ENCODE results near the gene COQ9. TPM values are rescaled to one million over a fixed set of nuclear protein-coding genes. Genes with fewer than 3 reads are reported as not detected.
A peak's percentile ranks its signal among the peaks of the same experiment; 100 is the strongest.

COQ9 gene
- total and polyA plus RNA-seq, 2 of the 4 experiments (the other 2 are of a cell fraction), result 57.9 to 58.5 TPM

DNA sequence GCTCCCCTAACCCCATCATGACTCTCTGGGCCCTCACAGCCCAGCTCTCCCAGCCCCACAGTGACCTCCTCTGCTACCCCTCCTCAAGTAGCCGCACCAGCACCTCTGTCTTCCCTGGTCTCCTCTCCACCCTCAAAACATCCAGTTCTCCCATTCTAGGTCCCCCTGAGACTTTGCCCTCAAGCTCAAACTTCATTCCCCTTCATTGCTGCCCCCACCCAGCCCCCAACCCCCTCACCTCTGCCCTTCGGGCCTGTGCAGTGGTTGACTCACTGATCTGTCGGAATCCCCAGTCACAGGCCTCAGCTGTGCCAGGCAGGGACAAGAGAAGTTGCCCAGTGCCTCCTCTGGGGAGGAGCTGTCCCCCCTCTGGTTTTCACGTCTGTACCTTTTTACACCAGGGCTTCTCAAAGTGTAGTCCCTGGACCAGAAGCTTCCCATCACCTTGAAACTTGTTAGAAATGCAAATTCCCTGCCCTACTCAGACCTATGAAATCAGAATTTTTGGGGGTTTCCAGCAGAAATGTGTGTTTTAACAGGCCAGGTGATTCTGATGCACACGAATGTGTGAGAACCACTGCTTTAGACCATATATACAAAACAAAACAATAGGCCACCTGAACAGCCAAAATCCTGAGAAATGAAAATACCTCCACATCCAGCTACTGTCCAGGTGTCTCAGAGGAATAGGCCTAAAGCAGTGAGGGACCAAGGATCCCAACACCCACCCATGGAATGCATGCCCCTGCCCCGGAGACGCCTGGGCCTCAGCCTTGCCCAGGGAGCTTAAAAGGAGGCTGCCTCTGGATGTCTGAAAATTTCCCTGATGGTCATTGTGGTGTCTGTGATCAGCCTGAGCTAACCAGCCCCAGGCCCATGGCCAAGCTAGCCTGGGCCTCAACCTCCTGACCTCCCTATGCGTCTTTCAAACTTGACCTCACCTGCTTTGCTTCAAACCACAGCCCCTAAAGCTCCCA, 39.9 kb downstream of the COQ9 start:
- Histone ChIP-seq H3K14ac (replicated peaks; ENCODE audit: low read depth, low read length) (peak overlapping the region; percentile 89), H3K4me1 (ENCODE audit: control insufficient read depth, insufficient read depth, low read length) (peaks cover 4% of the 10 kb centered on the region; the same call in 1 of the 2 replicates), H3K9me3 (ENCODE audit: control insufficient read depth, insufficient read depth, low read length) (no peaks in the 10 kb centered on the region), H4K20me1 (ENCODE audit: insufficient read depth, low read length) (no peaks in the 10 kb centered on the region; the same call in 1 of the 2 replicates), H4K5ac (ENCODE audit: low read depth, low read length) (peak overlapping the region; percentile 100), H3K9me1 (ENCODE audit: insufficient read depth, low read length) (peaks cover 4% of the 10 kb centered on the region), H2BK5ac (ENCODE audit: low read depth, low read length, poor library complexity, severe bottlenecking) (no peak overlapping the region), H3K4me3 (ENCODE audit: insufficient read depth, low read depth, low read length) (no peak overlapping the region), H3K27ac (ENCODE audit: insufficient read depth, low read length) (no peak overlapping the region), H2BK20ac (ENCODE audit: low read depth, low read length) (no peak overlapping the region; the same call in 1 of the 2 replicates), H2AFZ (replicated peaks; ENCODE audit: low read length, poor library complexity) (peak overlapping the region; percentile 93), H3K36me3 (ENCODE audit: control insufficient read depth, insufficient read depth, low read length) (no peaks in the 10 kb centered on the region), H2AK5ac (ENCODE audit: low read depth, low read length) (no peak overlapping the region), H3K79me1 (ENCODE audit: low read depth in 1 of 2, low read length in 2 of 2) (peaks cover 0 to 4% of the 10 kb centered on the region in 2 experiments; a peak in 1 of 4 replicates), H3K4ac (ENCODE audit: low read depth, low read length) (peak overlapping the region; percentile 62), H2AK9ac (replicated peaks; ENCODE audit: low read depth, low read length, poor library complexity) (peak overlapping the region; percentile 29), H4K91ac (ENCODE audit: insufficient read depth, low read depth, low read length) (peak overlapping the region; percentile 20), H3K23ac (ENCODE audit: low read depth, low read length) (no peak overlapping the region), H2BK120ac (ENCODE audit: low read depth, low read length) (0 out of 2 replicates have a peak overlapping the region, but pooled peaks have one; percentile 52), H3K18ac (ENCODE audit: low read depth, low read length) (peak overlapping the region; percentile 78), H3K9ac (ENCODE audit: low read depth, low read length) (0 out of 2 replicates have a peak overlapping the region, but pooled peaks have one; percentile 13), H3K56ac (ENCODE audit: extremely low read depth, insufficient read depth, low read length) (peak overlapping the region; percentile 18; the same call in 1 of the 2 replicates), H2BK15ac (ENCODE audit: low read depth, low read length) (no peak overlapping the region), H4K8ac (ENCODE audit: low read depth in 2 of 2, low read length in 2 of 2) (peak overlapping the region; percentile 83 to 96; a peak in 3 of 4 replicates), H3K27me3 (ENCODE audit: control insufficient read depth, insufficient read depth, low read length) (peaks cover 5% of the 10 kb centered on the region), H3K4me2 (ENCODE audit: low read depth, low read length) (peak overlapping the region; percentile 73)
- 80% methylated on average over 3 of the region's 8 CpGs; no CpG with 5 or more reads in 1 of the 2 experiments for WGBS, 2 experiments (ENCODE audit: extremely low coverage in 2 of 2, insufficient read length in 1 of 2)
- ChIA-PET POLR2A (ENCODE audit: unreplicated experiment) (no interaction called here), CTCF (interaction anchor here (0.6 to 1.4 kb wide), 2 partner anchors 25 to 66 kb away, joined by 3 to 4 read pairs; partner anchors contain the start of gene POLR2C)
- intact Hi-C loops (cut with micrococcal nuclease) (no loop called here), dilution Hi-C loops (cut with HindIII; ENCODE audit: low sequenced_read_pairs, unreplicated experiment) (no loop called here), in situ Hi-C loops (cut with MboI; ENCODE audit: low sequenced_read_pairs) (no loop called here)
- no peak for DNase-seq
- TF ChIP-seq, protein P1, sequence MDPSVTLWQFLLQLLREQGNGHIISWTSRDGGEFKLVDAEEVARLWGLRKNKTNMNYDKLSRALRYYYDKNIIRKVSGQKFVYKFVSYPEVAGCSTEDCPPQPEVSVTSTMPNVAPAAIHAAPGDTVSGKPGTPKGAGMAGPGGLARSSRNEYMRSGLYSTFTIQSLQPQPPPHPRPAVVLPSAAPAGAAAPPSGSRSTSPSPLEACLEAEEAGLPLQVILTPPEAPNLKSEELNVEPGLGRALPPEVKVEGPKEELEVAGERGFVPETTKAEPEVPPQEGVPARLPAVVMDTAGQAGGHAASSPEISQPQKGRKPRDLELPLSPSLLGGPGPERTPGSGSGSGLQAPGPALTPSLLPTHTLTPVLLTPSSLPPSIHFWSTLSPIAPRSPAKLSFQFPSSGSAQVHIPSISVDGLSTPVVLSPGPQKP (IDR thresholded peaks at IDR 0.05; ENCODE audit: borderline replicate concordance, low read depth, low read length), result no peak
- TF ChIP-seq NFE2L2 (IDR thresholded peaks at IDR 0.05; ENCODE audit: low read depth, low read length) (no peak), RCOR1 (IDR thresholded peaks at IDR 0.05; ENCODE audit: insufficient replicate concordance, low read length) (no peak), SMC3 (IDR thresholded peaks at IDR 0.05; ENCODE audit: low read depth, low read length) (no peak), MAZ (IDR thresholded peaks at IDR 0.05; ENCODE audit: borderline replicate concordance, low read depth, low read length) (no peak), CEBPB (IDR thresholded peaks at IDR 0.05; ENCODE audit: low read depth, low read length) (no peak)
- TF ChIP-seq, protein P2, sequence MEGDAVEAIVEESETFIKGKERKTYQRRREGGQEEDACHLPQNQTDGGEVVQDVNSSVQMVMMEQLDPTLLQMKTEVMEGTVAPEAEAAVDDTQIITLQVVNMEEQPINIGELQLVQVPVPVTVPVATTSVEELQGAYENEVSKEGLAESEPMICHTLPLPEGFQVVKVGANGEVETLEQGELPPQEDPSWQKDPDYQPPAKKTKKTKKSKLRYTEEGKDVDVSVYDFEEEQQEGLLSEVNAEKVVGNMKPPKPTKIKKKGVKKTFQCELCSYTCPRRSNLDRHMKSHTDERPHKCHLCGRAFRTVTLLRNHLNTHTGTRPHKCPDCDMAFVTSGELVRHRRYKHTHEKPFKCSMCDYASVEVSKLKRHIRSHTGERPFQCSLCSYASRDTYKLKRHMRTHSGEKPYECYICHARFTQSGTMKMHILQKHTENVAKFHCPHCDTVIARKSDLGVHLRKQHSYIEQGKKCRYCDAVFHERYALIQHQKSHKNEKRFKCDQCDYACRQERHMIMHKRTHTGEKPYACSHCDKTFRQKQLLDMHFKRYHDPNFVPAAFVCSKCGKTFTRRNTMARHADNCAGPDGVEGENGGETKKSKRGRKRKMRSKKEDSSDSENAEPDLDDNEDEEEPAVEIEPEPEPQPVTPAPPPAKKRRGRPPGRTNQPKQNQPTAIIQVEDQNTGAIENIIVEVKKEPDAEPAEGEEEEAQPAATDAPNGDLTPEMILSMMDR (conservative IDR thresholded peaks at IDR 0.05; ENCODE audit: low read depth, low read length), result no peak
- BruUV-seq (replicated peaks), result no TSS peak
- no peak for ATAC-seq (ENCODE audit: low read depth)
